ENCODE results near the gene TUT7. TPM values are rescaled to one million over a fixed set of nuclear protein-coding genes. Genes with fewer than 3 reads are reported as not detected.
A peak's percentile ranks its signal among the peaks of the same experiment; 100 is the strongest.

The TUT7 gene
- total and polyA plus RNA-seq, 12 donors = 12.7 to 51.7 (median 28.7) TPM

GRCh38 chr9:86250123-86250522 is 104.1 kb downstream of the TUT7 start:
- Histone ChIP-seq H3K9me3 (replicated peaks in 1 of 3) (peaks cover 0 to 9% (median 0%) of the 10 kb centered on the region in 3 donors), H3K27ac (no peak overlapping the region), H3K4me1 (replicated peaks in 1 of 2) (no peaks in the 10 kb centered on the region), H3K27me3 (no peaks in the 10 kb centered on the region), H3K4me3 (no peak overlapping the region), H3K36me3 (replicated peaks in 1 of 2) (no peaks in the 10 kb centered on the region)
- DNase-seq = no peak
- TF ChIP-seq POLR2A (IDR thresholded peaks at IDR 0.05) (no peak), CTCF (IDR thresholded peaks at IDR 0.05) (no peak)
- intact Hi-C loops (cut with DNase I) = no loop called here

- H3K27me3 ChIP-seq = no peaks in the 10 kb centered on the region
- TF ChIP-seq CTCF (IDR thresholded peaks at IDR 0.05) = no peak
- no peak for TF ChIP-seq POLR2A (IDR thresholded peaks at IDR 0.05)
- H3K4me1 ChIP-seq (replicated peaks in 1 of 2) = no peaks in the 10 kb centered on the region
- 74 to 92% (median 86%) methylated on average over 4 of the region's 4 CpGs for WGBS, 4 donors
- intact Hi-C loops (cut with DNase I) = no loop called here
- H3K36me3 ChIP-seq (replicated peaks in 1 of 2) = no peaks in the 10 kb centered on the region
- H3K27ac ChIP-seq = no peak overlapping the region
- H3K9me3 ChIP-seq (replicated peaks in 1 of 3) = peaks cover 0 to 9% (median 0%) of the 10 kb centered on the region in 3 donors
- no peak for DNase-seq
- no peak overlapping the region for H3K4me3 ChIP-seq
Measured at GRCh38 chr9:86248746-86249145, 105.5 kb downstream of the TUT7 start.

GRCh38 chr9:86246752-86247161 is 107.5 kb downstream of the TUT7 start:
- peak in 6 of 7 donors; percentile 19 to 61 (median 36) for DNase-seq
- H3K27me3 ChIP-seq = no peaks in the 10 kb centered on the region
- no peaks in the 10 kb centered on the region for H3K36me3 ChIP-seq (replicated peaks in 1 of 2)
- H3K4me1 ChIP-seq (replicated peaks in 1 of 2) = no peaks in the 10 kb centered on the region
- TF ChIP-seq POLR2A (IDR thresholded peaks at IDR 0.05) (no peak), CTCF (IDR thresholded peaks at IDR 0.05) (peak in 1 of 6 experiments; percentile 9)
- no peaks in the 10 kb centered on the region for H3K9me3 ChIP-seq (replicated peaks in 1 of 3)
- 46 to 57% (median 52%) methylated on average over 6 of the region's 6 CpGs for WGBS, 4 donors
- no peak overlapping the region for H3K27ac ChIP-seq
- no peak overlapping the region for H3K4me3 ChIP-seq
- intact Hi-C loops (cut with DNase I) = no loop called here

GRCh38 chr9:86242071-86242470 is 112.1 kb downstream of the TUT7 start:
- intact Hi-C loops (cut with DNase I) = no loop called here
- 41 to 53% (median 48%) methylated on average over 2 of the region's 2 CpGs for WGBS, 4 donors

More at GRCh38 chr9:86242071-86242470, 112.1 kb downstream of the TUT7 start:
- Histone ChIP-seq H3K27ac (no peak overlapping the region), H3K9me3 (replicated peaks in 1 of 3) (no peaks in the 10 kb centered on the region), H3K36me3 (replicated peaks in 1 of 2) (no peaks in the 10 kb centered on the region), H3K4me3 (no peak overlapping the region), H3K4me1 (replicated peaks in 1 of 2) (no peaks in the 10 kb centered on the region), H3K27me3 (no peaks in the 10 kb centered on the region)
- TF ChIP-seq CTCF (IDR thresholded peaks at IDR 0.05) = no peak
- no peak for TF ChIP-seq POLR2A (IDR thresholded peaks at IDR 0.05)
- no peak for DNase-seq

Measured in adrenal gland (tissue), 12 donors.